Left forelimb (tissue), 1 donor: ENCODE measurements around the gene BCAS2.
"Not testable (repeated sequence)": the region's sequence is repeated elsewhere in the genome, so short reads cannot be mapped to it uniquely, and the experiment has no call there.

ENCODE experiments used
- DNase-seq: peaks from one replicate; pipeline ENCODE4 v3.0.0-alpha.2; 2018; ENCODE audit warnings: low spot score

The BCAS2 gene

GRCh38 chr1:114581335-114582287 is at the start of gene BCAS2:
Gene BCAS2, minus strand, starts transcription at chr1:114581615. Its CDS starts 24 bp downstream, at chr1:114581591.
- peak; percentile 97 for DNase-seq

GRCh38 chr1:114627107-114627506 is 45.7 kb upstream of the BCAS2 start:
- DNase-seq: no peak

GRCh38 chr1:114623364-114623763 is 41.9 kb upstream of the BCAS2 start:
- no peak for DNase-seq

GRCh38 chr1:114620419-114620818 is 39.0 kb upstream of the BCAS2 start:
- no peak for DNase-seq

- DNase-seq: no peak
Measured at GRCh38 chr1:114618606-114619005, 37.2 kb upstream of the BCAS2 start.

- no peak for DNase-seq
Measured at GRCh38 chr1:114610546-114611245, 29.3 kb upstream of the BCAS2 start.

- DNase-seq: no peak
Measured at GRCh38 chr1:114609826-114610225, 28.4 kb upstream of the BCAS2 start.

- DNase-seq: no peak
Measured at GRCh38 chr1:114609026-114609425, 27.6 kb upstream of the BCAS2 start.

GRCh38 chr1:114607223-114607622 is 25.8 kb upstream of the BCAS2 start:
- DNase-seq: no peak

GRCh38 chr1:114597949-114598348 is 16.5 kb upstream of the BCAS2 start:
- no peak for DNase-seq

- DNase-seq: no peak
Measured at GRCh38 chr1:114595602-114596001, 14.2 kb upstream of the BCAS2 start.

GRCh38 chr1:114594046-114594445 is 12.6 kb upstream of the BCAS2 start:
- no peak for DNase-seq

- DNase-seq: no peak
Measured at GRCh38 chr1:114589122-114589521, 7.7 kb upstream of the BCAS2 start.

- no peak for DNase-seq
Measured at GRCh38 chr1:114588196-114588689, 6.8 kb upstream of the BCAS2 start.

GRCh38 chr1:114587203-114587991 is 6.0 kb upstream of the BCAS2 start:
- DNase-seq: no peak

GRCh38 chr1:114586513-114587047 is 5.2 kb upstream of the BCAS2 start:
- no peak for DNase-seq

- no peak for DNase-seq
Measured at GRCh38 chr1:114585231-114585630, 3.8 kb upstream of the BCAS2 start.

GRCh38 chr1:114574365-114574764 is 7.0 kb downstream of the BCAS2 start:
- DNase-seq: no peak

GRCh38 chr1:114564141-114564540 is 17.3 kb downstream of the BCAS2 start:
- no peak for DNase-seq

GRCh38 chr1:114562978-114563510 is 18.4 kb downstream of the BCAS2 start:
- not testable (repeated sequence) for DNase-seq

GRCh38 chr1:114561333-114561732 is 20.1 kb downstream of the BCAS2 start:
- DNase-seq: no peak

GRCh38 chr1:114559356-114559755 is 22.1 kb downstream of the BCAS2 start:
- DNase-seq: no peak
